ENCODE results near the gene SELENON.

DNA sequence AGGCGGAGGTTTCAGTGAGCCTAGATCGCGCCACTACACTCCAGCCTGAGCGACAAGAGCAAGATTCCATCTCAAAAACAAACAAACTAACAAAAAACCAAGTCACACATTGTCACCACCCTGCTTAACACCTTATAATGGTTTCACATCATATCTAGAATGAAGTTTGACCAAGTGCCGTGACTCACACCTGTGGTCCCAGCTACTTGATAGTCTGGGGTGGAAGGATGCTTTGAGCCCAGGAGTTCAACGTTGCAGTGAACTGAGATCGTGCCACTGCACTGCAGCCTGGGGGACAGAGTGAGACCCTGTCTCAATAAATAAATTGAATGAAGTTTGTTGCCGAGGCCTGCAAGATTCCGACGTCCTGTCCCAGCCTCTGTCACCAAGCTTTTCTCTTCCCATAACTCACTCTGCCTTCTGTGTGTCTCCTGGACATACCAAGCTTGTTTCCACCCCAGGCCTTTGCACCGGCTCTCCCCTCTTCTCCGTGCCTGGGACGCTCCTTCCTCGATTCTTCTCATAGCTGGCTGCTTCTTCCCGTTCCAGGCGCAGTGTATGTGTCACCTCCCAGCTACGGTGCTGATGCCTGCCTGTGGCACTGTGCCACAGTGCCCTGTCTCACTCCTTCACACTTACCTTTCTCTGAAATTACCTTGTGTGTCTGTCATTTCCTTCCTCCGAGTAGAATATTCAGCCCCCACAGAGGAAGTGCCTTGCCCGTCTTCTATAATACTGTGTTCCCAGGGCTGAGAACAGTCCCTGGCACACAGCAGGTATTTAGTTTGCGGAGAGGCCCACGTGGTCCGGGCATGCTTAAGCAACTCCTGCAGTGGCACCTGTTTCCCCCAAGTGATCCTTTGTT is 3.8 kb upstream of the SELENON start:
- TF ChIP-seq, protein P1, sequence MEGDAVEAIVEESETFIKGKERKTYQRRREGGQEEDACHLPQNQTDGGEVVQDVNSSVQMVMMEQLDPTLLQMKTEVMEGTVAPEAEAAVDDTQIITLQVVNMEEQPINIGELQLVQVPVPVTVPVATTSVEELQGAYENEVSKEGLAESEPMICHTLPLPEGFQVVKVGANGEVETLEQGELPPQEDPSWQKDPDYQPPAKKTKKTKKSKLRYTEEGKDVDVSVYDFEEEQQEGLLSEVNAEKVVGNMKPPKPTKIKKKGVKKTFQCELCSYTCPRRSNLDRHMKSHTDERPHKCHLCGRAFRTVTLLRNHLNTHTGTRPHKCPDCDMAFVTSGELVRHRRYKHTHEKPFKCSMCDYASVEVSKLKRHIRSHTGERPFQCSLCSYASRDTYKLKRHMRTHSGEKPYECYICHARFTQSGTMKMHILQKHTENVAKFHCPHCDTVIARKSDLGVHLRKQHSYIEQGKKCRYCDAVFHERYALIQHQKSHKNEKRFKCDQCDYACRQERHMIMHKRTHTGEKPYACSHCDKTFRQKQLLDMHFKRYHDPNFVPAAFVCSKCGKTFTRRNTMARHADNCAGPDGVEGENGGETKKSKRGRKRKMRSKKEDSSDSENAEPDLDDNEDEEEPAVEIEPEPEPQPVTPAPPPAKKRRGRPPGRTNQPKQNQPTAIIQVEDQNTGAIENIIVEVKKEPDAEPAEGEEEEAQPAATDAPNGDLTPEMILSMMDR (IDR thresholded peaks at IDR 0.05 in 8 of 11, conservative IDR thresholded peaks at IDR 0.05 in 3 of 11): no peak
- TF ChIP-seq POLR2A (IDR thresholded peaks at IDR 0.05) (no peak), POLR2AphosphoS5 (IDR thresholded peaks at IDR 0.05) (no peak)
